ENCODE data around the gene PBX3.
A peak's percentile ranks its signal among the peaks of the same experiment; 100 is the strongest.
"Not testable (repeated sequence)": the region's sequence is repeated elsewhere in the genome, so short reads cannot be mapped to it uniquely, and the experiment has no call there.

Gene PBX3

DNA sequence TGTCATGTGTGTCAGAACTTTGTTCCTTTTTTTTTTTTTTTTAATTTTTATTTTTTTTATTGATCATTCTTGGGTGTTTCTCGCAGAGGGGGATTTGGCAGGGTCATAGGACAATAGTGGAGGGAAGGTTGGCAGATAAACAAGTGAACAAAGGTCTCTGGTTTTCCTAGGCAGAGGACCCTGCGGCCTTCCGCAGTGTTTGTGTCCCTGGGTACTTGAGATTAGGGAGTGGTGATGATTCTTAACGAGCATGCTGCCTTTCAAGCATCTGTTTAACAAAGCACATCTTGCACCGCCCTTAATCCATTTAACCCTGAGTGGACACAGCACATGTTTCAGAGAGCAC is 32.0 kb downstream of the PBX3 start:
- DNase-seq: not testable (repeated sequence)

DNA sequence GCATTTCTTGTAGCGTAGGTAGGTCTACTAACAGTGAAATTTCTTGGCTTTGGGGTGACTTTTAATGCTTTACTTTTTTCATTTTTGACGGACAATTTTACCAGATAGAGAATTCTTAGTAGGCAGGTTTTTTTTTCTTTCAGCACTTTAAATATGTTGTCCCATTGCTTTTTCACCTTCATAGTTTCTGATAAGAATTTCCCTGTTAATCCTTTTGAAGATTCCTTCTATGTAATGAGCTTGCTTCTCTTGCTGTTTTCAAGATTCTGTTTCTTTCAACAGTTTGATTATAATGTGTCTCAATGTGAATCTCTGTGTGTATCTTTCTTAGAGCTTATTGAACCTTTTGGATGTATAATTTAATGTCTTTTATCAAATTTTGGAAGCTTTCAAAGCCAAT is 35.5 kb downstream of the PBX3 start:
- DNase-seq: no peak

DNA sequence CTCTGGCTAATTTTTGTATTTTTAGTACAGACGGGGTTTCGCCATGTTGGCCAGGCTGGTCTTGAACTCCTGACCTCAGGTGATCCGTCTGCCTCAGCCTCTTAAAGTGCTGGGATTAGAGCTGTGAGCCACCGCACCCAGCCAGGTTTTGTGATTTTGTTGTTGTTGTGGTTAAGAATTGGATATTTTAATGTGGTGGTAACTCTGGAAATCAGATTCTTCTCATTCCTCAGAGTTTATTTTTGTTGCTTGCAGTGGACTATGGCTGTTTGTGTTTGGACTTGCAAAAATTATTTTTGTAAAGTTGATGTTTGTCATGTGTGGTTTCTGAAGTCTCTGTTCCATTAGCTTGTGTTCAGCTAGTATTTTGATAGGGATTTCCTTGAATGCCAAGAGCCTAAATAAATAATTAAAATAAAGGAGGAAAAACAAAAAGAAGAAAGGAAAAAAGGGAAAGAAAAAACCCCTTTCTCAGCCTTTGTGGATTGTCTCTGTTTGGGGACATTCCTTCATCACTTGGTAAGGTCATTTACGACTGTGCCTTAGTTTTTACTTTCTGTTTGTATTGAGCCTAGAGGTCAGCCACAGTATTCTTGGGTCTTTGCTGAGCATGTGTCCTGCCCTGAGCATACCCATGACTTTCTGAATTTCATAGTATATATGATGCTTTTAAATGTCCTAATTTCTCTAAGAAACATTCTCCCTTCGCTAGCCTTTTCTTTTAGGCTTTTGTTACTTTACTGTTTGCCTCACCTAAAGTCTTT is 37.3 kb downstream of the PBX3 start:
- no peak for DNase-seq

DNA sequence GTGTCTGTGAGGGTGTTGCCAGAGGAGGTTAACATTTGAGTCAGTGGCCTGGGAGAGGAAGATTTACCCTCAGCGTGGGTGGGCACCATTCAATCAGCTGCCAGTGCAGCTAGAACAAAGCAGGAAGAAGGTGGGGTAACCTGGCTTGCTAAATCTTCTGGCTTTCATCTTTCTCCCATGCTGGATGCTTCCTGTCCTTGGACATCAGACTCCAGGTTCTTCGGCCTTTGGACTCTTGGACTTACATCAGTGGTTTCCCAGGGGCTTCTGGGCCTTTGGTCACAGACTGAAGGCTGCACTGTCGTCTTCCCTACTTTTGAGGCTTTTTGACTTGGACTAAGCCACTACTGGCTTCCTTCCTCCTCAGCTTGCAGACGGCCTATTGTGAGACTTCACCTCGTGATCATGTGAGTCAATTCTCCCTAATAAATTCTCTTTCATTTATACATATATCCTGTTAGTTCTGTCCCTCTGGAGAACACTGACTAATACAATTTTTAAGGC is 38.1 kb downstream of the PBX3 start:
- DNase-seq: no peak

DNA sequence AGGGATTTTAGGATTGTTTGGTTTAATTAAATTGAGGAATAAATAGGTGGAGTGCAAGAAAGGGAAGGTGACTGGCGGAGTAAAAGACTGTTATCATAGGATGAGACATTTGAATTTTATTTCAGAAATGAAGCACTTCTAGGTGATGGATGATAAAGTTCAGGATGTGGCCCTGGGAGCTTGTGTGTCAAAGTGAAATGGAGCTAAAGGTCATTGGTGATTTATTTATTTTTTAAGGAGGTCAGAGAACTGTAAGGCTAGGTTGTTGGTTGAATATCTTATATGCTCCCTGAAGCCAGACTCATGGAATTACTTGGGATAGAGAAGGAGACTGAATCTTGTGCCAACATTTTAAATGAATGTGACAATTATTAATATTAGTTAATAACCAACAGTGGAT is 40.5 kb downstream of the PBX3 start:
- no peak for DNase-seq

DNA sequence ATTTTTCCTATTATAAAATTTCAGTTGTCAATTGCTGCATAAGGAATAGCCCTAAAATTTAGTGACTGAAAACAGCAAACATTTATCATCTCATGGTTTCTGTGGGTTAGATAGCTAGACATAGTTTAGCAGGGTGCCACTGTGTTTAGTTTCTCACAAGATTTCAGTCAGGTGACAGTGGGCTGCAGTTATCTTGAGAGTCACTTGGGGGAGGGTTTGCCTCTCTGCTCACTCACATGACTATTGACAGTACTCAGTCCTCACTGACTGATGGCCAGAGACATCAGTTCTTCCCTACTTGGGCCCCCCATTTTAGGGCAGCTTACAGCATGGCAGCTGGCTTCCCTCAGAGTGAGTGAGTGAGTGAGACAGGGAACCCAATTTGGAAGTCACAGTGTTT is 42.0 kb downstream of the PBX3 start:
- no peak for DNase-seq

DNA sequence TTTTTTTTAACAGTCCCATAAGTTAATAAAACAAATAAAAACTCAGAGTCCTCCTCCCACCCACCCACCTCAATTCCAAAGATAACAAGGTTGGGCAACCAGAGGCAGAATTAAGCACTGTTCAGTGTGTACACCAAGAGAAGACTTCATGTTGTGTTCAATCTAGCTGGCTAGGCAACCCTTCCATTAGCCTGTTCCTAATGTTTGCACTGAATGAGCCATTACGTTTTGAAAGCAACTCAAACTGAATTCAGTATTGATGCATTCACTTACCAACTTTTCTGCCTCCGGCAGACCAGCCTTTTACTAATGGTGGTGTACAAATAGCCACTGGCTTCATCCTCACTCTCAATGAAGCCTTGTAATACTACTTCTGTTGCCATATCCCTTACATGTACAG is 47.5 kb downstream of the PBX3 start:
- DNase-seq: no peak

DNA sequence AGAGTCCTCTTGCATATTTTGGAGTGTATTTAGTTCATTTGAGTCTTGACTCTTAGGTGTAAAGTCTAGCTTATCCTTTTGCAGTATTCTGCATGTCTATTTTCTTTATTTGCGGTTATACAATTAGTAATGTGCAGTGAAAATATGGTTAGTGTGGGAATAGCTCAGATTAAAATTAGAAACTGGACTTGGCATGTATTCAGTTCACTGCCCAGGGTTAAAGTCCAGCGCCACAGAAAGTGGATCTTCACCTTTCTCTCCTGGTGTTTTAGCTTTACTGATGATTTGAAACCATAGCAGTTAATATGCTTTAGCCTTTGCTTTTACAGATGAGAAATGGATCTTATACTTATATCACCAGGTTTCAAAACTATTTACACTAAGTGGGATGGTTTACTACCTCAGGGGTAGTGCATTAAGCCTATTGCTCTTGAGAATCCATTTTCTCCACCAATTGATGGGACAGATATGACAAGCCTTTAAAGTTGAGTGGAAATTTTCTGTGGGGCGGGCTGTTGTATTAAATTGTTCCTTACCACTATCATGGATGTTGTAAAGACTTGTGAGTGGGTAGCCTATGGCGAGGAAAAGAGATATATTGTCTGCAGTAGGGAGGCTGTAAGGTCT is 48.9 kb downstream of the PBX3 start:
- DNase-seq: no peak

DNA sequence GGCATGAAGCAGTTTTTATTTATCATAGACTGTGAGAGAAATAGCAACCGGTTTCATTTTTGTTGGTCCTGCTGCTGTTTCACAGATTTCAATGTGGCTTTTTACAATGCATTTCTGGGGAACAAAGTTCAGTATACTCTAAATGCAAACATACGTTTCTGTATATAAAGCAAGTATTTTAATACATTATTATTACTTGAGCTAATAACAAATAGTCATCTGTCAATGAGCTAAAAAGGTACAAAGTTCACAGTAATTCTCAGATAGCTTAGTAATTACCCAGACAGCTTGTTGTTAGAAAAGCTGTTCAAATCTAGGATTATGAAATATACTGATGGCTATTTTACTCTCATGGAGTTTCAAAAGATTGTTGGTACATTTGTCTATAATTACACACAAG is 50.8 kb downstream of the PBX3 start:
- no peak for DNase-seq

DNA sequence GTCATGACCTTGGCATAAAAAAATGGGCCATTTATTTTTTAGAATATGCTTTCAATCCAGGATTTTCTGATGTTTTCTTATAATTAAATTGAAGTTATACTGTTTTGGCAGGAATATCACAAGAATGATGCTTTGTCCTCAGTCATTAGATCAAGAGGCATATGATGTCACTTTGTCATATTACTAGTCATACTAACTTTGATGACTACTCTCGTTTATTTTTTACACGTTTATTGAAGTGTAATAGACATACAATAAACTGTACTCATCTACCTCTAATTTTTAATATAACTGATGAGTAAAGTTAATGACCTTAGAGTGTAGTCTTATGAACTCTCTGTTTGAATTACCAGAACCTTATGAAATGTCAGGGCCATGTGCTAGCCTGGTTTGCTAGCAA is 56.4 kb downstream of the PBX3 start:
- no peak for DNase-seq

DNA sequence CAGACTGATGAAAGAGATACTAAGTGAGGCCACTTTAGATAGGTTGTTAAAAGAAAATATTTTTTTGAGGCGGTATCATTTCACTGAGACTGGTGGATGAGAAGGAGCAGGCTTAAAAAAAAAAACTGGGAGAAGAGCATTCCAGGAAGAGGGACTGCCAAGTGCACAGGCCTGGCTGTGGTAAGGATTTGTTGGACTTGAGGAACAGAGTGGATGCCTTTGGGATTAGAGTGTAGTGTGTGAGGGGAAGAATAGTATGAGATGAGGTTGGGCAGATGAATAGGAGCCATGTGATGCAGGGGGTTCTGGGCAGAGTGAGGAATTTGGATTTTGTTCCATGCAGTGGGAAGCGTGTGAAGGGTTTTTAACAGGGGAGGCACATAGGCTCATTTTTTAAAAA is 57.9 kb downstream of the PBX3 start:
- DNase-seq: no peak

DNA sequence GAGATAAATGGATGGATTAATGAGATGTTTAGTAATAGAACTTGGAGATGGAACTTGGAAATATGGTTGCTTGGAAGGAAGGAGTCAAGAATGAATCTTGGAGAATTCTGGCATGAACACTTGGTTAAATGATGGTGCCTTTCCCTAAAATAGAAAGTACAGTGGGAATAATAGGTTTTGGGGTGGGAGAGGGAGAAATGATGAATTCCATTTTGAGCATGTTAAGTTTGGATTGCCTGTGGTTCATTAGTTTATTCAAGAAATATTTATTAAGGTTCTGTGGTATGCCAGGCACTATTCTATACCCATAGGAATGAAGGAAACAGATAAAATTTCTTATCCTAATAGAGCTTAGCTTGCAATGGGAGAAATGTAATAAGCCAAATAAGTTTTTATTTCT is 58.4 kb downstream of the PBX3 start:
- DNase-seq: no peak

DNA sequence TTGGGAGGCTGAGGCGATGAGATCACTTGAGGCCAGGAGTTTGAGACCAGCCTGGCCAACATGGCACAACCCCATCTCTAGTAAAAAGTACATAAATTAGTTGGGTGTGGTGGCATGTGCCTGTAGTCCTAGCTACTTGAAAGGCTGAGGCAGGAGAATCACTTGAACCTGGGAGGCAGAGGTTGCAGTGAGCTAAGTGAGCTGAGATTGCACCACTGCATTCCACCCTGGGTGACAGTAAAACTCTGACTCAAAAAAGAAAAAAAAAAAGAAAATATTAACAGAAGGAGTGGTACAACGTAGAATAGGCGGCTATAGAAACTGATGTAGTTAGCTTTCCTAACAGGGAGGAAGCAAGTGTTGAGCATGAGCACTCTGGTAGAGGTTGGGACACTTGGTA is 59.9 kb downstream of the PBX3 start:
- no peak for DNase-seq

DNA sequence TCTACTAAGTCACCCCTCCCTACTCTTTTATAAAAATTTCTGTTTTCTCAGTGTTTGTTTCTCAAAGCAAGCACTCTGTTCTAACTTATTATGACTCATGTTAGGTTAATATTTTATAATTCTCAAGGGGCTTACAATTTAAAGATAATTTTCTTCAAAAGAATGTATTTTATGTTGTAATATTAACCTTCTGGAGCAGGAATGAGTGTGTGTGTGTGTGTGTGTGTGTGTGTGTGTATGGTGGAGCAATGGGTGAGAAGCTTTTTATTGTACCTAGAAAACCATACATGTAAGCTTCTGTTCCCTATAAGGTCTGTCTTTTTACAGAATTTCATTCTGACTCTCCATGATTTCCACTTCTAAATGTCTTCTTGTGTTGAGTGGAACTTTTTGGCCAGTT is 63.0 kb downstream of the PBX3 start:
- DNase-seq: no peak

DNA sequence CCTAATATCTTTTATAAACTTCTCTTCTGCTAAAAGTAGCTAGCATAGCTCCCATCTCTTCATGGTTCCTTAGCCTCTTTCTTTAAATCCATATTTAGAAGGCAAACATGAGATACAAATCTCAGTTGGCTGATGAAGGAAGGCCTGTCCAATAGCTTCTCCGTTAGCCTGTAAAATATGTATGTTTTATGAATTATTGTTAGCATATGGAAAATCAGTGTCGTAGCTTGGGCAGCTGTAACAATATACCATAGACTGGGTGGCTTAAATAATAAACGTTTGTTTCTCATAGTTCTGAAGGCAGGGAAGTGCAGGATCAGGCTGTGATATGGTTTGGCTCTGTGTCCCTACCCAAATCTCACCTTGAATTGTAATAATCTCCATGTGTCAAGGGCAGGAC is 63.8 kb downstream of the PBX3 start:
- no peak for DNase-seq

DNA sequence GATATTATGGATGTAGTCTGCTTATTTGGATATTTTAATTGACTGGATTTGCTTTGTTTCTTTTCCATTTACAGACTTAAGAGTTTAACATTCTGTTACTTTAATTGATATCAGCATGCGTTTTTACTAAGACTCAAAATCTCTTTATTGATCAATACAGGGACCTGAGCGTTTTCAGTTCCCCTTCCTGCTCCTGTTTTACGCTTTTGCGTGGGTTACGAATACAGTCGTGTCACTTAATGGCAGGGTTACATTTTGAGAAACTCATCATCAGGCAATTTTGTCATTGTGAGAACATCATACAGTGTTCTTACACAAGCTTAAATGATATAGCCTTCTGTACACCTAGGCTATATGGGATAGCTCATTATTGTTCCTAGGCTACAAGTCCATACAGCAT is 65.2 kb downstream of the PBX3 start:
- no peak for DNase-seq

DNA sequence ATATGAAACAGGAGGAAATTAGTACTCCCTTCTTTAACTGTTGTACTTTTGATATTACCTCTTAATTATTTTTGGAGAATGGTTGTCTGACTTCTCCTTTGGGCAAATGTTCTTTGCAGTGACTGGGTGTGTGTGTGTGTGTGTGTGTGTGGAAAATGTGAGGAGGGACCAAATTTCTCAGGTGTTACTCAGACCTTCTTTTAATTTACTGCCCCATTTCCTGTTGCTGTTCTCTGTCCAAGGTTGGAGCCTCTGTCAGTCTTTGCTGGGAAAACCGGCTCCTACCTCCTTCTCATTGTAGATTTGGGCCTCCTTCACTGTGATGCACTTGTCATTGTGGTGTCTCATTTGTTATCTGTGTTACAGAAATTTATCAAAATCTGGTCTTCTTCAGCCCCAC is 68.4 kb downstream of the PBX3 start:
- no peak for DNase-seq

DNA sequence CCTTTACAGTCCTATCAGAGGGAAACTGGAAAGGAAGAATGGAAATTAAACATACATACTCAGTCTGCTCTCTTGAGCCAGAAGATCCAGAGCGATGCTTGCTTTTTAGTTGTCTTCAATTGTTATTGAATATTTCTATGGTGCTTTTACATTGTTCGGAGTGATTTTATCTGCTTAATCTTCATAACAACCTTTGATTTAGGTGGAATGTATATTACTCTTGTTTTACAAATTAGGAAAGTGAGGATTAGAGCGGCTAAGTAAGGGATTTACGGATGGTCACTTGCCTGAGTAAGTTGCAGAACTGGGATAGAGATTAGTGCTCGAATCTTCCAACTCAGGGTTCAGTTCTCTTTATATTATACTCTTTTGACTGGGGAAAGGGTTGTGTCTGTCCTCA is 69.1 kb downstream of the PBX3 start:
- DNase-seq: no peak

DNA sequence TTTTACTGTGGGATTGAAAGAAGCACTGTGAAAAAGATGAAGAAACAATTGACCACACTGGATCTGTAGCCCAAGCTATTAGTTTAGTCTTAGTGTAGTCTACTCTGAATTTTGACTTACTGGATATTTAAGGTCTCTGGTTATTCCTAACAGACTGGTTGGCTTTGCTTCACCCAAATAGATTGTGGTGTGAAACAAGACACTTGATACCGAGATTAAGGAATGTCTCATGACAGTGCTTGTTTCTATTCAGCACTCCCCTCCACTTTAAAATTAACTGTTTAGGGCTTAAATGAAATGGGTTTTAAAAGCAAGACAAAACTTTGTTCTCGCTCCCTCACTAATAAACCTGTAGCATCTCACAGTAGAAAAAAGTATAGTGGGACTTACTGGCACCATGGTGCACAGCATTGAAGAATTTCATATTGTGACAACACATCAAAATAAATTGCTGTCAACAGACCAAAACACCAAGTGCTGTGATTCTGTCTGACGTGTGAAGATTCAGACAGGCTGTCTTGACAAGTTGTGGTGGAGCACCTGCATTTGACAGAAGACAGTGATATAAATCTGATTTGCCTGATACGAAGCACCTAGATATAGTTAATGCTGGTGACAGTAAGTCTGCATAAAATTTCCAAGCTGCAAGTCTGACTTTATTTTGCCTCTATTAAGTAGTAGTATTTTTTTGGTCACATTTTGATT is 73.1 kb downstream of the PBX3 start:
- DNase-seq: no peak

DNA sequence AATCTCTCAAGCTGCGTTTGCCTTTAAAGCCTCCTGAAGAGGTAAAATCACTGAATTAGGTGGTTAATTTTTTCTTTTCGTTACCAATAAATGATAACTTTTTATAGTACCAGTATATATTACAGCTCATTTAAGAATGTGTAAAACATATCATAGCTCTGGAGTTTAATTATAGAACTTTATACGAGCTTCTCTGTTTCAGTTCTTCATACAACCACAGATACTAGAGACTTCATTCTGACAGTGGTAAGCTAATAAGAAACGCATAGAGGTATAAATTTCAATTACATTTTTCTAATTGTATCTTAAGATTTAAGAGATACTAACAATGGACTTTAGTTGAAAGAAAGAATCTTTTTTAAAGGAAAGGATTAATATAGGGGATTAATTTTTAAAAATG is 73.9 kb downstream of the PBX3 start:
- DNase-seq: no peak

DNA sequence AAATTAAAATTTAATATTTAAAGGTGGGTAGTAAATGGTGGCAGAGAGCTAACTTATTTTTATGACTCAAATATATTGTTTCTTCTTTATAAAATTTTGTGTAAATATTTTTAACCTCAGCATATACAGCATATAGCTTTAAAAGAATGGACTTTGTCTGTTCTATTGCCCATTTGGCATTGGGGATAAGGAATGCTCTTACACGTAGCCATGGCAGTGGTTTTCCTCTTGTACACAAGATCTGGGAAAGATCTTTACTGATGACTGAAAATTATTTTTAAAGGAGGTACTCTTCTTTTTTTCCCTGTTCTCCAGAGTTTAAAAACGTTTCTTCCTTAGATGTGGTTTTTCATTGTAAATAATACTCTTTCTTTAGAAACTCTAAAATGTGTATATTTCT is 75.0 kb downstream of the PBX3 start:
- DNase-seq: no peak

DNA sequence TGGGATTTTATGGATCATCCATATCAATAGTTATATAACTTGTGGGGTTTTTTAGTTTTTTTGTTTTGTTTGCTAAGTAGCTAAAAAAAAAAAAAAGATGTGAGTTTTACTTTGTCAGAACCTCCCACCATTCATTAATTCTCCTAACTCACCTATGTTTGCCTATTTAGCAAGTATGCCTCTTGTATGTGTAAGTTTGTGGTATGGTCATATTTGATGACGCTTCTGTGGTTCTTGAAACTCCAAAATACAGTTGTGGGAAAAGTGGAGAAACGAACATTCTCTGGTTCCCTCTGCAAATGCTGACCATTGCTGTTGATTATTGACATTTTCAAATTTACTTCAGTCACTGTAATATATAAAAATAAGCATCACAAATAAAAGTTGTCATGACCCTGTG is 75.7 kb downstream of the PBX3 start:
- DNase-seq: peak; percentile 25

DNA sequence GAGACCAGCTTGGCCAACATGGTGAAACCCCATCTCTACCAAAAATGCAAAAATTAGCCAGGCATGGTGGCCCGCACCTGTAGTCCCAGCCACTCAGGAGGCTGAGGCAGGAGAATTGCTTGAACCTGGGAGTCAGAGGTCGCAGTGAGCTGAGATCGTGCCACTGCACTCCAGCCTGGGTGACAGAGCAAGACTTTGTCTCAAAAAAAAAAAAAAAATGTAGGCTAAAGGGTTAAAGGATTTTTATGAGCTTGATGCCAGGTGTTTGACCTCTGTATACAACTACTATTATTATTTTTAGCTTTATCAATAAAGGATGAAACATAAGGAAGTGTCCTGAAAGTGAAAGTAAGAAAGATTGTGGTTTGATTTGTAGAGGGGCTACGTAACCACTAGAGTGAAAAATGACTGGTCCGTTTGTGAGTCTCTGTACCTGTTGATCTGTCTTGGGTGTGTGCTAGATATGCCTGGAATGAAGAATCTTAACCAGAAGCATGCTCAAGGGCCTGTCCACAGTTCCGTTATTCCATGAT is 76.8 kb downstream of the PBX3 start:
- DNase-seq: peak; percentile 24

DNA sequence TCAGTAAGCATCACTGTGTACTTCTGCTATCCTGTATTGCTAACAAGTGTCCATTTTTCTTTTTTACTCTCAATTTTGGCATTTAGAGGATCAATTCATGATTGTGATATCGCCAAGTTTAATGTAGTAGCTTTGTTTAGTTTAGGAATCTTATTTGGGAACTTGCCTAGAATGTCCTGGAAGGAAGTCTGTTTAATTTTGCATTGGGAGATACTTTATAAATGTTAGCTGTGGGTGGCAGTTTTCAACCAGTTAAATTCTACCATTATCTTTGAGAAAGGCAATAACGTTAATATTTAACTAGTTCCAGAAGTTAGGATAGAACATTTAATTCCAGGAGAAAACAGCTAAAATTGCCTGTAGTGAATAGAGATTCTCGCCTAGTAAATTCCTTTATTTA is 78.6 kb downstream of the PBX3 start:
- DNase-seq: no peak
